ENCODE measurements around the gene CFAP53.
"Not testable (repeated sequence)": the region's sequence is repeated elsewhere in the genome, so short reads cannot be mapped to it uniquely, and the experiment has no call there.

CFAP53 gene

GRCh38 chr18:50266248-50266704 lies at the start of gene CFAP53:
TSS of gene CFAP53 (minus strand) at chr18:50266495. CDS start at chr18:50266404, 91 bp downstream.
- peak; percentile 69 for DNase-seq (ENCODE audit: low spot score)

GRCh38 chr18:50315100-50315871 lies 49.0 kb upstream of the CFAP53 start:
- no peak for DNase-seq (ENCODE audit: low spot score)

- no peak for DNase-seq (ENCODE audit: low spot score)
Measured at GRCh38 chr18:50313873-50314460, 47.7 kb upstream of the CFAP53 start.

- no peak for DNase-seq (ENCODE audit: low spot score)
Measured at GRCh38 chr18:50313031-50313607, 46.8 kb upstream of the CFAP53 start.

- no peak for DNase-seq (ENCODE audit: low spot score)
Measured at GRCh38 chr18:50312296-50313030, 46.2 kb upstream of the CFAP53 start.

- DNase-seq (ENCODE audit: low spot score) = no peak
Measured at GRCh38 chr18:50311650-50312049, 45.4 kb upstream of the CFAP53 start.

- DNase-seq (ENCODE audit: low spot score) = no peak
Measured at GRCh38 chr18:50310080-50310479, 43.8 kb upstream of the CFAP53 start.

GRCh38 chr18:50308851-50309250 lies 42.6 kb upstream of the CFAP53 start:
- peak; percentile 63 for DNase-seq (ENCODE audit: low spot score)

- peak; percentile 91 for DNase-seq (ENCODE audit: low spot score)
Measured at GRCh38 chr18:50307738-50308470, 41.6 kb upstream of the CFAP53 start.

GRCh38 chr18:50307400-50307737 lies 41.1 kb upstream of the CFAP53 start:
- no peak for DNase-seq (ENCODE audit: low spot score)

GRCh38 chr18:50306944-50307343 lies 40.6 kb upstream of the CFAP53 start:
- DNase-seq (ENCODE audit: low spot score) = peak; percentile 47

- no peak for DNase-seq (ENCODE audit: low spot score)
Measured at GRCh38 chr18:50301074-50301473, 34.8 kb upstream of the CFAP53 start.

GRCh38 chr18:50299626-50300388 lies 33.5 kb upstream of the CFAP53 start:
- DNase-seq (ENCODE audit: low spot score) = no peak

GRCh38 chr18:50298443-50299284 lies 32.4 kb upstream of the CFAP53 start:
- no peak for DNase-seq (ENCODE audit: low spot score)

GRCh38 chr18:50297621-50298442 lies 31.5 kb upstream of the CFAP53 start:
- no peak for DNase-seq (ENCODE audit: low spot score)

GRCh38 chr18:50293039-50293438 lies 26.7 kb upstream of the CFAP53 start:
- no peak for DNase-seq (ENCODE audit: low spot score)

- DNase-seq (ENCODE audit: low spot score) = no peak
Measured at GRCh38 chr18:50289108-50289443, 22.8 kb upstream of the CFAP53 start.

GRCh38 chr18:50288348-50289107 lies 22.2 kb upstream of the CFAP53 start:
- DNase-seq (ENCODE audit: low spot score) = not testable (repeated sequence)

Data from SW480 (cell line).